Suprapubic skin (tissue), 4 donors: ENCODE measurements around the gene RMDN3. TPM values are rescaled to one million over a fixed set of nuclear protein-coding genes. Genes with fewer than 3 reads are reported as not detected.

ENCODE experiments used
- DNase-seq, 2 donors: peaks; one replicate each; pipeline ENCODE4 v3.0.0-alpha.2; 2019; ENCODE audit warnings: low spot score in 2 of 2
- H3K27ac ChIP-seq: fragments of 200-600 bp; sonication (generic); one replicate; pipeline ENCODE4 v1.5.1; 2019
- H3K27me3 ChIP-seq: fragments of 200-600 bp; sonication (generic); one replicate; pipeline ENCODE4 v1.5.1; 2019
- H3K36me3 ChIP-seq: fragments of 200-600 bp; sonication (generic); one replicate; pipeline ENCODE4 v1.5.1; 2019
- H3K4me1 ChIP-seq: fragments of 200-600 bp; sonication (generic); one replicate; pipeline ENCODE4 v1.5.1; 2019
- H3K4me3 ChIP-seq: fragments of 200-600 bp; sonication (generic); one replicate; pipeline ENCODE4 v1.5.1; 2019; ENCODE audit warnings: mild to moderate bottlenecking
- H3K9me3 ChIP-seq: fragments of 200-600 bp; sonication (generic); one replicate; pipeline ENCODE4 v1.5.1; 2019
- EP300 ChIP-seq: sonication (generic); formaldehyde crosslinking; IDR thresholded peaks from one replicate; pipeline ENCODE4 v1.6.1; 2017; ENCODE audit warnings: antibody characterized with exemption
- POLR2A ChIP-seq, 2 donors: fragments of 450-650 bp; IDR thresholded peaks; one replicate each; pipeline ENCODE4 v1.6.1; 2017; ENCODE audit warnings: antibody characterized with exemption in 2 of 2, mild to moderate bottlenecking in 2 of 2, moderate library complexity in 2 of 2
- POLR2AphosphoS5 ChIP-seq, 3 donors: sonication (generic); formaldehyde crosslinking; IDR thresholded peaks; one replicate each; pipeline ENCODE4 v1.6.1; 2017; ENCODE audit warnings: antibody characterized with exemption in 3 of 3
- WGBS: methylation state at CpG from one replicate; pipeline ENCODE4 v1.1.5; 2018; 5-methylcytosine and 5-hydroxymethylcytosine counted together
- total RNA-seq, 4 donors: library from RNA; depleted of rRNA; stranded (reverse); fragments of >200 nt; gene quantifications; one replicate each; pipeline ENCODE4 v1.1.0, GENCODE V29; 2016
- TF ChIP-seq, protein P1 (sequence below), 2 donors: fragments of 200-600 bp in 1 of 2; fragments of 450-650 bp in 1 of 2; sonication (generic) in 1 of 2; IDR thresholded peaks; one replicate each; pipeline ENCODE4 v1.5.1; 2016 to 2019; ENCODE audit warnings: antibody characterized with exemption in 2 of 2, mild to moderate bottlenecking in 1 of 2, moderate library complexity in 1 of 2

Gene RMDN3
- total RNA-seq, 4 donors from 2014 or later: 25.4 to 44.8 (median 35.6) TPM

DNA sequence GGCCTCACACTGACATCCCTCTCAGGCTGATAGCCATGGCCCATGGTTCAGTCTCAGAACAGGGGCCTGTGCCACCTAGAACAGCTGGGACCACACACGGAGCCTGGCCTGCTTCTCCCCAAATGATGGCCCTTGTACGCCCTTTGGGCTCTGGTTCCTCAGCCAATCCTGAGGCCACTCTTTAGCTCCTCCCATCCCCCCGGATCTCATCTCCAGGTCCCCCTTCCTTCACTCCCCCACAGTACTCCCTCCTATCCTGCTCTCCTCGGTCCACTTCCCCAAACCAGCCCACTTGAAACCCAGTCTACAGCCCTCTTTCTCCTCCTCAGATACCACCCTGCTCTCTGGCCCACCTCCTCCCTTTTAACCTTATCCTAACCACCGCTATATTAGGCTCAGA, 34.1 kb upstream of the RMDN3 start:
- TF ChIP-seq POLR2A (IDR thresholded peaks at IDR 0.05) (no peak), POLR2AphosphoS5 (IDR thresholded peaks at IDR 0.05) (no peak)
- H3K36me3 ChIP-seq: peaks cover 13% of the 10 kb centered on the region
- DNase-seq: no peak
- peak overlapping the region; percentile 44 for H3K27ac ChIP-seq
- no peaks in the 10 kb centered on the region for H3K9me3 ChIP-seq
- H3K4me1 ChIP-seq: peaks cover 39% of the 10 kb centered on the region
- H3K4me3 ChIP-seq: no peak overlapping the region
- no peaks in the 10 kb centered on the region for H3K27me3 ChIP-seq
- WGBS: 77% methylated on average over 5 of the region's 5 CpGs

DNA sequence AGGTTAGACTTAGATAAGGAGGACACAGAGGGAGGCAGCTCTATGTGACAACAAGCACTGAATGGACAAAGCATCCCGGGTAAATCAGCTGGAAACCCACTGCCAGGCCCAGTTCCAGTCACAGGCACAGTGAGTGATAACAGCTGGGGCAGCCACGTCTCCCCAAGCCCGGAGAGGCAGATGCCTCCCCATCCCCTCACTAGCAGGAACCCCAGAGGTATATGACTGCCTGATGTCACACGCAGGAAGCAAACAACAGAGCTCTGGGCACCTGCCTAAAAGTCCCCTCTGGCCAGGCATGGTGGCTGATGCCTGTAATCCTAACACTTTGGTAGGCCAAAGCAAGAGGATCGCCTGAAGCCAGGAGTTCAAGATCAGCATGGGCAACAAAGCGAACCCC, 32.9 kb upstream of the RMDN3 start:
- Histone ChIP-seq H3K4me3 (no peak overlapping the region), H3K36me3 (peaks cover 13% of the 10 kb centered on the region), H3K27me3 (no peaks in the 10 kb centered on the region), H3K4me1 (peaks cover 30% of the 10 kb centered on the region), H3K9me3 (no peaks in the 10 kb centered on the region), H3K27ac (peak overlapping the region; percentile 50)
- TF ChIP-seq EP300 (no peak), POLR2A (IDR thresholded peaks at IDR 0.05) (no peak), POLR2AphosphoS5 (IDR thresholded peaks at IDR 0.05) (no peak)
- TF ChIP-seq, protein P1, sequence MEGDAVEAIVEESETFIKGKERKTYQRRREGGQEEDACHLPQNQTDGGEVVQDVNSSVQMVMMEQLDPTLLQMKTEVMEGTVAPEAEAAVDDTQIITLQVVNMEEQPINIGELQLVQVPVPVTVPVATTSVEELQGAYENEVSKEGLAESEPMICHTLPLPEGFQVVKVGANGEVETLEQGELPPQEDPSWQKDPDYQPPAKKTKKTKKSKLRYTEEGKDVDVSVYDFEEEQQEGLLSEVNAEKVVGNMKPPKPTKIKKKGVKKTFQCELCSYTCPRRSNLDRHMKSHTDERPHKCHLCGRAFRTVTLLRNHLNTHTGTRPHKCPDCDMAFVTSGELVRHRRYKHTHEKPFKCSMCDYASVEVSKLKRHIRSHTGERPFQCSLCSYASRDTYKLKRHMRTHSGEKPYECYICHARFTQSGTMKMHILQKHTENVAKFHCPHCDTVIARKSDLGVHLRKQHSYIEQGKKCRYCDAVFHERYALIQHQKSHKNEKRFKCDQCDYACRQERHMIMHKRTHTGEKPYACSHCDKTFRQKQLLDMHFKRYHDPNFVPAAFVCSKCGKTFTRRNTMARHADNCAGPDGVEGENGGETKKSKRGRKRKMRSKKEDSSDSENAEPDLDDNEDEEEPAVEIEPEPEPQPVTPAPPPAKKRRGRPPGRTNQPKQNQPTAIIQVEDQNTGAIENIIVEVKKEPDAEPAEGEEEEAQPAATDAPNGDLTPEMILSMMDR (IDR thresholded peaks at IDR 0.05): no peak
- WGBS: 60% methylated on average over 6 of the region's 6 CpGs
- no peak for DNase-seq

- no peaks in the 10 kb centered on the region for H3K27me3 ChIP-seq
- no peaks in the 10 kb centered on the region for H3K9me3 ChIP-seq
- peaks cover 13% of the 10 kb centered on the region for H3K36me3 ChIP-seq
- DNase-seq: no peak
- H3K27ac ChIP-seq: peak overlapping the region; percentile 50
- peaks cover 33% of the 10 kb centered on the region for H3K4me1 ChIP-seq
- TF ChIP-seq POLR2AphosphoS5 (IDR thresholded peaks at IDR 0.05): no peak
- TF ChIP-seq EP300: no peak
- TF ChIP-seq, protein P1 (IDR thresholded peaks at IDR 0.05): no peak
- TF ChIP-seq POLR2A (IDR thresholded peaks at IDR 0.05): no peak
- 21% methylated on average over 4 of the region's 4 CpGs for WGBS
- no peak overlapping the region for H3K4me3 ChIP-seq
Observed at GRCh38 chr15:40787344-40787841, 32.3 kb upstream of the RMDN3 start.

GRCh38 chr15:40785814-40786213, 30.8 kb upstream of the RMDN3 start:
- Histone ChIP-seq H3K27ac (peak overlapping the region; percentile 50), H3K27me3 (no peaks in the 10 kb centered on the region), H3K4me3 (no peak overlapping the region), H3K36me3 (peaks cover 3% of the 10 kb centered on the region), H3K9me3 (no peaks in the 10 kb centered on the region), H3K4me1 (peaks cover 33% of the 10 kb centered on the region)
- DNase-seq: no peak
- no peak for TF ChIP-seq EP300
- TF ChIP-seq, protein P1 (IDR thresholded peaks at IDR 0.05): no peak
- no peak for TF ChIP-seq POLR2AphosphoS5 (IDR thresholded peaks at IDR 0.05)
- no peak for TF ChIP-seq POLR2A (IDR thresholded peaks at IDR 0.05)
- WGBS: 79% methylated on average over 2 of the region's 2 CpGs

DNA sequence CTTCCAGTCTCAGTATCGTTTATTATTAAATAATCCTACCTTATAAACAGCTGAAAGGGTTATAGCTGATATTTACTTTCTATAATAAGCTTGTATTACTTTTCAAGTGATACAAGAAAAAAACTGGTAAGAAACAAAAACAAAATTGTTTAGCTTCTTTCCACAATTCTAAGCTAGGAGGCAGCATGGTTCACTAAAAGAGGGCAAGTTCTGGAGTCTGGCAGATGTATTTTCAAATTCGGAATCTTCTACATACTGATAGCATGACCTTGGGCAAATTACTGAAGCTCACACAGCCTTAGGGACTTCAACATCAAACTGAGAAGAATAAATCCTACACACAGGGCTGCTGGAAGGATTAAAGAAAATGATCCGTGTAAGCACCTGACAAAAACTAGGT, 30.1 kb upstream of the RMDN3 start:
- TF ChIP-seq POLR2A (IDR thresholded peaks at IDR 0.05) (no peak), EP300 (no peak), POLR2AphosphoS5 (IDR thresholded peaks at IDR 0.05) (no peak)
- TF ChIP-seq, protein P1 (IDR thresholded peaks at IDR 0.05): no peak
- Histone ChIP-seq H3K4me1 (peaks cover 33% of the 10 kb centered on the region), H3K9me3 (no peaks in the 10 kb centered on the region), H3K27me3 (no peaks in the 10 kb centered on the region), H3K4me3 (no peak overlapping the region), H3K36me3 (peaks cover 3% of the 10 kb centered on the region), H3K27ac (peak overlapping the region; percentile 50)
- DNase-seq: no peak
- 55% methylated on average over 3 of the region's 3 CpGs for WGBS
